ENCODE data around the gene TRAPPC3.
A peak's percentile ranks its signal among the peaks of the same experiment; 100 is the strongest.

Gene TRAPPC3

GRCh38 chr1:36097693-36098585 lies 51.3 kb downstream of the TRAPPC3 start:
- no peak for DNase-seq

GRCh38 chr1:36096500-36097432 lies 52.5 kb downstream of the TRAPPC3 start:
- no peak for DNase-seq

GRCh38 chr1:36095760-36096405 lies 53.4 kb downstream of the TRAPPC3 start:
- no peak for DNase-seq

- DNase-seq = no peak
Observed at GRCh38 chr1:36094621-36095061, 54.6 kb downstream of the TRAPPC3 start.

- no peak for DNase-seq
Observed at GRCh38 chr1:36093929-36094328, 55.4 kb downstream of the TRAPPC3 start.

GRCh38 chr1:36093226-36093625 lies 56.1 kb downstream of the TRAPPC3 start:
- no peak for DNase-seq

- DNase-seq = no peak
Observed at GRCh38 chr1:36092798-36093185, 56.5 kb downstream of the TRAPPC3 start.

GRCh38 chr1:36092166-36092797 lies 57.0 kb downstream of the TRAPPC3 start:
- DNase-seq = no peak

- no peak for DNase-seq
Observed at GRCh38 chr1:36091698-36092097, 57.6 kb downstream of the TRAPPC3 start.

GRCh38 chr1:36091141-36091540 lies 58.1 kb downstream of the TRAPPC3 start:
- DNase-seq = no peak

- no peak for DNase-seq
Observed at GRCh38 chr1:36089393-36090121, 59.7 kb downstream of the TRAPPC3 start.

GRCh38 chr1:36088577-36089392 lies 60.5 kb downstream of the TRAPPC3 start, which contains the start of gene ADPRS:
TSS of gene ADPRS (plus strand) at chr1:36088892. CDS start at chr1:36088905, 13 bp downstream.
- DNase-seq = peak; percentile 36

GRCh38 chr1:36088265-36088576 lies 61.1 kb downstream of the TRAPPC3 start:
- no peak for DNase-seq

- no peak for DNase-seq
Observed at GRCh38 chr1:36087233-36088123, 61.8 kb downstream of the TRAPPC3 start.

All from NCI-H748 treated with DMSO at 0.1 percent for 48 hours (cell line).